ENCODE results near the gene GMIP. TPM values are rescaled to one million over a fixed set of nuclear protein-coding genes. Genes with fewer than 3 reads are reported as not detected.
A peak's percentile ranks its signal among the peaks of the same experiment; 100 is the strongest.

GMIP gene
- total RNA-seq, 3 donors from 2014 or later = 18.1 to 35.5 (median 33.1) TPM

GRCh38 chr19:19651076-19651475 is 7.6 kb upstream of the GMIP start:
- ATAC-seq (no peak), DNase-seq (no peak)
- intact Hi-C loops (cut with DNase I, micrococcal nuclease) = no loop called here
- peaks cover 7% of the 10 kb centered on the region for H3K36me3 ChIP-seq (ENCODE audit: low read depth)
- TF ChIP-seq CTCF (IDR thresholded peaks at IDR 0.05) = no peak
- no peak overlapping the region for H3K4me3 ChIP-seq
- no peaks in the 10 kb centered on the region for H3K9me3 ChIP-seq
- H3K4me1 ChIP-seq (ENCODE audit: low read depth) = no peaks in the 10 kb centered on the region

- no peak overlapping the region for H3K4me3 ChIP-seq
- H3K4me1 ChIP-seq (ENCODE audit: low read depth) = no peaks in the 10 kb centered on the region
- DNase-seq = no peak
- no peak for TF ChIP-seq CTCF (IDR thresholded peaks at IDR 0.05)
- H3K9me3 ChIP-seq = no peaks in the 10 kb centered on the region
- intact Hi-C loops (cut with DNase I, micrococcal nuclease) = no loop called here
- no peak for ATAC-seq
- H3K36me3 ChIP-seq (ENCODE audit: low read depth) = peaks cover 7% of the 10 kb centered on the region
Measured at GRCh38 chr19:19650331-19650730, 6.9 kb upstream of the GMIP start.

- no peak for TF ChIP-seq CTCF (IDR thresholded peaks at IDR 0.05)
- DNase-seq = no peak
- Histone ChIP-seq H3K9me3 (no peaks in the 10 kb centered on the region), H3K4me1 (ENCODE audit: low read depth) (no peaks in the 10 kb centered on the region), H3K4me3 (no peak overlapping the region), H3K36me3 (ENCODE audit: low read depth) (peaks cover 7% of the 10 kb centered on the region)
- ATAC-seq = no peak
- intact Hi-C loops (cut with DNase I, micrococcal nuclease) = no loop called here
Measured at GRCh38 chr19:19649580-19649995, 6.1 kb upstream of the GMIP start.

GRCh38 chr19:19649155-19649554 is 5.7 kb upstream of the GMIP start:
- no peaks in the 10 kb centered on the region for H3K4me1 ChIP-seq (ENCODE audit: low read depth)
- no peak for ATAC-seq
- peaks cover 7% of the 10 kb centered on the region for H3K36me3 ChIP-seq (ENCODE audit: low read depth)
- intact Hi-C loops (cut with DNase I, micrococcal nuclease) = no loop called here
- H3K9me3 ChIP-seq = no peaks in the 10 kb centered on the region
- no peak overlapping the region for H3K4me3 ChIP-seq
- no peak for DNase-seq
- TF ChIP-seq CTCF (IDR thresholded peaks at IDR 0.05) = no peak

GRCh38 chr19:19647037-19647835 is 3.8 kb upstream of the GMIP start:
- DNase-seq (peak in 1 of 3 donors; percentile 50), ATAC-seq (no peak)
- no peaks in the 10 kb centered on the region for H3K36me3 ChIP-seq (ENCODE audit: low read depth)
- H3K9me3 ChIP-seq = no peaks in the 10 kb centered on the region
- no peak overlapping the region for H3K4me3 ChIP-seq
- intact Hi-C loops (cut with DNase I, micrococcal nuclease) = no loop called here
- H3K4me1 ChIP-seq (ENCODE audit: low read depth) = no peaks in the 10 kb centered on the region
- no peak for TF ChIP-seq CTCF (IDR thresholded peaks at IDR 0.05)

Data from mucosa of descending colon (tissue), 3 donors.